ENCODE data around the gene MGRN1. TPM values are rescaled to one million over a fixed set of nuclear protein-coding genes. Genes with fewer than 3 reads are reported as not detected.
"Not testable (repeated sequence)": the region's sequence is repeated elsewhere in the genome, so short reads cannot be mapped to it uniquely, and the experiment has no call there.

The MGRN1 gene
- total and polyA plus RNA-seq, 2 of the 13 experiments (the other 11 are each of a cell fraction or from before 2014, with no cell fraction given): 11.9 to 12.6 TPM

- TF ChIP-seq SOX13 (IDR thresholded peaks at IDR 0.05): not testable (repeated sequence)
- TF ChIP-seq SOX13 (CRISPR knock-in tag; conservative IDR thresholded peaks at IDR 0.05 in 1 of 2, IDR thresholded peaks at IDR 0.05 in 1 of 2) (peak in 1 of 2 experiments; percentile 25; a peak in 1 of 4 replicates), TBX2 (CRISPR knock-in tag; IDR thresholded peaks at IDR 0.05; ENCODE audit: borderline replicate concordance) (peak; percentile 47; the same call in 1 of the 2 replicates), SRY (CRISPR knock-in tag; IDR thresholded peaks at IDR 0.05) (0 out of 2 replicates have a peak, but pooled peaks have one; percentile 59)
Measured at GRCh38 chr16:4650443-4651074, 25.9 kb downstream of the MGRN1 start (continued).

- Histone ChIP-seq H3K4me2 (ENCODE audit: low read depth, low read length) (no peak overlapping the region), H3K4me3 (replicated peaks in 1 of 3; ENCODE audit: insufficient read depth in 1 of 3, low read depth in 2 of 3, low read length in 3 of 3) (no peak overlapping the region), H3K79me2 (ENCODE audit: insufficient read depth, low read length) (peaks cover 18% of the 10 kb centered on the region), H2AFZ (ENCODE audit: low read length) (no peak overlapping the region), H3K36me3 (replicated peaks in 1 of 2; ENCODE audit: control insufficient read depth in 1 of 2, insufficient read depth in 2 of 2, low read length in 2 of 2) (peaks cover 24 to 40% of the 10 kb centered on the region in 2 experiments; a peak in 4 of 5 replicates), H3K4me1 (ENCODE audit: insufficient read depth, low read length) (peaks cover 52% of the 10 kb centered on the region), H3K9me3 (ENCODE audit: low read length) (no peaks in the 10 kb centered on the region), H3K27ac (ENCODE audit: extremely low read length, insufficient read depth, low read length) (no peak overlapping the region), H4K20me1 (ENCODE audit: insufficient read depth, low read length) (no peaks in the 10 kb centered on the region), H3K27me3 (ENCODE audit: control insufficient read depth in 1 of 2, insufficient read depth in 2 of 2, low read length in 2 of 2) (no peaks in the 10 kb centered on the region), H3K9ac (ENCODE audit: insufficient read depth, low read depth, low read length) (no peak overlapping the region)
- TF ChIP-seq HNRNPK (IDR thresholded peaks at IDR 0.05; ENCODE audit: low read depth, low read length, poor library complexity, severe bottlenecking) (no peak), HNRNPUL1 (IDR thresholded peaks at IDR 0.05; ENCODE audit: low read depth, low read length) (no peak), FOXK2 (IDR thresholded peaks at IDR 0.05) (no peak), EED (CRISPR knock-in tag; IDR thresholded peaks at IDR 0.05) (no peak), ZNF780A (CRISPR knock-in tag; IDR thresholded peaks at IDR 0.05) (no peak), SUZ12 (IDR thresholded peaks at IDR 0.05; ENCODE audit: low read depth, low read length) (no peak), SRSF4 (IDR thresholded peaks at IDR 0.05; ENCODE audit: low read depth, low read length, poor library complexity, severe bottlenecking) (no peak), TBX2 (CRISPR knock-in tag; IDR thresholded peaks at IDR 0.05; ENCODE audit: borderline replicate concordance) (no peak), ZMAT5 (CRISPR knock-in tag; IDR thresholded peaks at IDR 0.05; ENCODE audit: borderline replicate concordance, low read depth) (no peak), ZKSCAN1 (IDR thresholded peaks at IDR 0.05; ENCODE audit: low read length) (no peak), CAMTA2 (CRISPR knock-in tag; IDR thresholded peaks at IDR 0.05; ENCODE audit: borderline replicate concordance) (no peak), ZFP36 (IDR thresholded peaks at IDR 0.05; ENCODE audit: borderline replicate concordance, low read depth, low read length, partially characterized antibody) (no peak), TCF7L2 (IDR thresholded peaks at IDR 0.05; ENCODE audit: low read depth, low read length) (no peak), IKZF1 (IDR thresholded peaks at IDR 0.05) (no peak), RAD51 (IDR thresholded peaks at IDR 0.05; ENCODE audit: borderline replicate concordance) (no peak), ZNF777 (CRISPR knock-in tag; IDR thresholded peaks at IDR 0.05) (no peak)
- ATAC-seq (no peak), DNase-seq (ENCODE audit: low spot score) (no peak), FAIRE-seq (no peak)
- CTCF ChIA-PET (ENCODE audit: low intra/inter-chr PET ratio, low total read pairs): no interaction called here
- POLR2A ChIA-PET: no interaction called here
- BruUV-seq (replicated peaks): no TSS peak
- in situ Hi-C loops (cut with HindIII; ENCODE audit: extremely low pct_ligation_motif_present, low pct_unique_long_range_greater_than_20kb): no loop called here
- intact Hi-C loops (cut with micrococcal nuclease; ENCODE audit: unreplicated experiment): no loop called here
- 95% methylated on average over 13 of the region's 13 CpGs for WGBS (ENCODE audit: low lambda C conversion rate)
Measured at GRCh38 chr16:4651827-4652226, 27.2 kb downstream of the MGRN1 start.

All from HepG2 (cell line).